Measurements from ENCODE around the gene FGF12.

The FGF12 gene

DNA sequence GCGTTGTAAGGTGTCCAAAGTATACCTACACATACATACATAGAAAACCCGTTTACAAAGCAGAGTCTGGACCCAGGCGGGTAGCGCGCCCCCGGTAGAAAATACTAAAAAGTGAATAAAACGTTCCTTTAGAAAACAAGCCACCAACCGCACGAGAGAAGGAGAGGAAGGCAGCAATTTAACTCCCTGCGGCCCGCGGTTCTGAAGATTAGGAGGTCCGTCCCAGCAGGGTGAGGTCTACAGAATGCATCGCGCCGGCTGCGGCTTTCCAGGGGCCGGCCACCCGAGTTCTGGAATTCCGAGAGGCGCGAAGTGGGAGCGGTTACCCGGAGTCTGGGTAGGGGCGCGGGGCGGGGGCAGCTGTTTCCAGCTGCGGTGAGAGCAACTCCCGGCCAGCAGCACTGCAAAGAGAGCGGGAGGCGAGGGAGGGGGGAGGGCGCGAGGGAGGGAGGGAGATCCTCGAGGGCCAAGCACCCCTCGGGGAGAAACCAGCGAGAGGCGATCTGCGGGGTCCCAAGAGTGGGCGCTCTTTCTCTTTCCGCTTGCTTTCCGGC lies 318.6 kb downstream of the FGF12 start:
- no peak for DNase-seq

- DNase-seq, result no peak
Observed at GRCh38 chr3:192408007-192408646, 319.2 kb downstream of the FGF12 start.

DNA sequence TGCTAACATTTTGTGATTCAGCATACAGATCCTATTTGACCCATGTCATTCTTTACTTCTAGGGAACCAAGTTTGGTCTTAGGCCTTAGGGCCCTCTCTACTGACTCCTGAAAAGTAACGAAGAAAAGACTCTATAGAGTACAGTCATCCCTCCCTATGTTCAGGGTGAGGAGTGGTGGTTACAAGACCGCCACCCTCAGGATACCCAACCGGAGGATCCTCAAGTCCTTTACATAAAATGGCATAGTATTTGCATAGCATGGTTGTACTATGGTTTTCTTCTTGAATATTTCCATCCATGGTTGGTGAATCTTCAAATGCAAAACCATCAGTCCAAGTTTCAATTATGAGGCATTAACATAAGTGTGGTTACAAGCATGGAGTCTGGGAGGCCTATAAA lies 327.6 kb downstream of the FGF12 start:
- DNase-seq, result no peak

DNA sequence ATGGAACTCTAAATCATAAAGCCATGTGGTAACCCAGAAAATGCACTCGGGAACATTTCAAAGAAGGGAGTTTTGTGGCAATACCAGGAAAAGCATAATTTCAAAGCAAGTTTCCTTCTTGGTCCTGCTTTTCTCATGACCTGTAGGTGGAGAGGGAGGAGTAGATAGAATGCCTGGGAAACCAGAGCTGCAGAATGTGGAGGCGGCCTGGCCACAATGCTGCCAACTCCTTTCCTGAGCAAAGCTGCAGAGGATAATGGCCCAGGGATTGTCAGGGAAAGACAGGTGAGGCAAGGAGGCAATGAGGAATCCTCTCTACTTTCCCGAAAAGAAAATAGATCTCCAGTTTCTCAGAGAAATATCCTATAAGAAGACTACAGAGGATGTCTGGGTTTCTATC lies 330.3 kb downstream of the FGF12 start:
- no peak for DNase-seq

DNA sequence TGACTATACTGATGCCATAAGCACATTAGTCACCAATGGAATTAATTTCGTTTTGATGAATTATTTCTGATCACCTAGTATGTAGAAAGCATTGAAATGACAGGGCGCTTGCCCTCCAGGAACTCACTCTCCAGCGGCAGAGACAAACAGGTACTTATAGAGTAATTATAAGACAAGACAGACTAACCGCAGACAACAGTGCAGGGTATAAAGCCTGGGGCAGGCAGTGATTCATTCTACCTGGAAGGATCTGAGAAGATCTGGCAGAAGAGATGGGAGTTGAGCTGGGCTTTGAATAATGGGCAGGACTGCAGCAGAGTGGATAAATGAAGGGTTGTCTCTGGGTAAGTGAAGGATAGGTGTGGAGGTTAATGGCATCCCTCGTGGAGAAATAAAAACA lies 331.8 kb downstream of the FGF12 start:
- no peak for DNase-seq

GRCh38 chr3:192392986-192393385 lies 334.4 kb downstream of the FGF12 start:
- no peak for DNase-seq

- no peak for DNase-seq
Observed at GRCh38 chr3:192382861-192383260, 344.5 kb downstream of the FGF12 start.

DNA sequence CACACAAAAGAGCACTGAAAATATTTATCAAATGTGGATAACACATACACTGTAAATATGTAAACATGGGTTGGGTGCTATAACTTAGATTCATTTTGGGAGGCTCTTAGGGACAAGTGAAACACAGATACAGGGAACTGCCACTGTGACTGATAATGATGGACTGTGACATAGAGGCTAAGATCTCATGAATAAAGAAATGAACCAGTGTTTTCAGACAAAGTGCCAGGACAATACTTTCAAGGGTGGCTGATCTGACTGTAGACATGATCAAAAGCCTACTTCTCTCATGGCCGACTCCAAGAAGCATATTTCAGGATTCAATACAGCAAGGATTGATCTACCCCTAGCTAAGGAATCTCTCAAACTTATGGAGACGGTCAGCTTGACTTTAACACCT lies 353.8 kb downstream of the FGF12 start:
- DNase-seq, result no peak

DNA sequence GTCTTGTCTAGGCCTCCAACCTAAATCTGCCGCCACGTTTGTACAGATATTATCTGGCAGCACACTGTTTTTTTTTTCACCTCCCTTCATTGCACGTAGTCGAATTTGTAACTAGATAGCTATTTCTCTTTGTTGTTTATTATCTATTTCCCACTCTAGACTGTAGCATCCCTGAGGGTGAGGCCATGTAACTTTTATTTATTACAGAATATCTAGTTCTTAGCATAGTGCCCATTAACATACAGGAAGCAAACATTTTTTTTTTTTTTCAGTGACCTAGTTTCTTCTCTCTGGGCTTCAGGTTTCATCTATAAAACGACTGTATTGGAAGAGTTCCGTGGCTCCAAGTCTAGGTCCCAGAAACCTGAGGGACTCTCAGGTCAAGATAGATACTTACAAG lies 354.3 kb downstream of the FGF12 start:
- DNase-seq, result peak; percentile 39

DNA sequence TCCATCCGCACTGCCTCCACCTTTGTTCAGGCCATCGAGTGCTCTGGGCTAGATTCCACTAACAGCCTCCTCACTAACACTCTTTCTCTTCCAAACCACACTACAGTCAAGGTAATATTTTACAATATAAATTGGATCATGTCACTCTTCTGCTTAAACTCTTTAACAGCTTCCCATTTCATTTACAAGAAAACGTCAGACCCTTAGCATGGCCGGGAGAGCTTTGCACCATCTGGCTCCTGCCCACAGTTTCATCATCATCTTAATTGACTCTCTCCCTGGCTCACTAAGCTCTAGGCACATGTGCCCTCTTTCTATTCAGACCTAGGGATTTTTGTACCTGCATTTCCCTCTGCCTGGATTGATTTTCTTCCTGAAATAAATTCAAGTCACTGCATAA lies 354.7 kb downstream of the FGF12 start:
- peak; percentile 72 for DNase-seq

DNA sequence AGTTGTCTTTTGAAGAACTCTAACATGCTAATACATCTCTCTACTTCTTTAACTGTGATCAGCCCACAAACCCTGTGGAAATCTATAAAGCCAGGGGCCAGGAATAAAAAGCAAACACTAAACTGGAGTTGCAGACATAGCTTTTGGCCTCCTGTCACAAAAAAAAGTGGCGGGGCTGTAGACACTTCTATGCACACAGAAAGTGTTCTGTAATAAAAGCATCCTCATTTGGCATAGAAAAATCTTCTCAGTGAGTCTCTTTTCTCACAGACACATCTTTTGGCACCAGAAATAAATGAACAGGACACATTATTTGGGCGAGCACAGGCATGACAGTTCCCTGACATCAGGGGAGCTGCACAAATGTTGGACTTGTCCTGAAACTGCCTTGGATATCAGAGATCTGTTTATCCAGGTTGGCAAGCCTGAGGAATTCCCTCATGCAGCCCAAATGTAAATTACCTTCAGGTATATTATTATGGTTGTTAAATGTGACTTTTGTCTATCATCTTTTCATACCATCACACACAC lies 355.4 kb downstream of the FGF12 start:
- DNase-seq, result peak; percentile 76

DNA sequence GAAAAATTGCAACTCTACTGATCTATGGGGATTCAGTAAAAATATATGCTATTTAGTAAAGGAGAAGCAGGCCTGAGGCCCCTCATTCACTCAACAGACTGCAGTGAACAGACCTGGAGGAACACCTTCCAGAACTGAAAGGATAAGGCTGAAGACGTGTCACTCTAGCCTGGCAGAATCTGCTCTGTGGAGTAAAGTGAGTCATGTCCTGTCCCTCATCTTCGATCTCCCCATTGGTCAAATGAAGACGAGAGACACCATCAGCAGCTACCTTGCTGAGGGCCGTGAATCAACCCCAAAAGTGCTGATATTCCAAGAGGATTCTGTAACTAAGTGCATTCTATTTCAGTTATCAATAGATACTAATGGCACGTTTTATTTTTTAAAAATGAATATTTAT lies 359.7 kb downstream of the FGF12 start:
- no peak for DNase-seq

- no peak for DNase-seq
Observed at GRCh38 chr3:192366916-192367315, 360.4 kb downstream of the FGF12 start.

- DNase-seq, result no peak
Observed at GRCh38 chr3:192365571-192365970, 361.8 kb downstream of the FGF12 start.

- no peak for DNase-seq
Observed at GRCh38 chr3:192364316-192364715, 363.0 kb downstream of the FGF12 start.

DNA sequence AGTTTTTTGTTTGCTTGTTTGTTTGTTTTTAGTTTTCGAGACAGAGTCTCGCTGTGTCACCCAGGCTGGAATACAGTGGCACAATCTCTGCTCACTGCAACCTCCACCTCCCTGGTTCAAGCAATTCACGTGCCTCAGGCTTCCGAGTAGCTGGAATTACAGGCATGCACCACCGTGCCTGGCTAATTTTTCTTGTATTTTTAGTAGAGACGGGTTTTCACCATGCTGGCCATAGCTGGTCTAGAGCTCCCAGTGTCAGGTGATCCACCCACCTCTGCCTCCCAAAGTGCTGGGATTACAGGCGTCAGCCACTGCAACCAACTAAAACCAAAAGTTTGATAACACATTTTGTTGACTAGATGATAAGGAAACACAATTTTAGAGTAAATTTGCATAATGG lies 372.7 kb downstream of the FGF12 start:
- no peak for DNase-seq

DNA sequence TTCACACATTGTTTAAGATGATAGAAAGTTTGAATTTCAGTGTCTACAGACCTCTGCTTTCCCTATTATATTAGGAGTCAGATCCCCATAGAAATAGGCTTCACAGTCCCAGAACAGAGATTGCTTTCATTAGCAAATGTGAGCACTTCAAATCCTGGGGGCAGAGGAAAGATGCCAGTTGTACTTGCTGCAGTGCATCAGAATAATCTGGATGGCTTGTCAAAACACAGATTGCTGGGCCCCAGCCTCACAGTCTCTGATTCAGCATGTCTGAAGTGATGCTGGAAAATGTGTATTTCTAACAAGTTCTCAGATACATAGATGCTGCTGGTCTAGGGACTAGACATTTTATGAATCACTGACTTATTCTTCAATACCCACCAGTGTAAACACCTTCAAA lies 375.2 kb downstream of the FGF12 start:
- no peak for DNase-seq

GRCh38 chr3:192351441-192351840 lies 375.9 kb downstream of the FGF12 start:
- DNase-seq, result no peak

DNA sequence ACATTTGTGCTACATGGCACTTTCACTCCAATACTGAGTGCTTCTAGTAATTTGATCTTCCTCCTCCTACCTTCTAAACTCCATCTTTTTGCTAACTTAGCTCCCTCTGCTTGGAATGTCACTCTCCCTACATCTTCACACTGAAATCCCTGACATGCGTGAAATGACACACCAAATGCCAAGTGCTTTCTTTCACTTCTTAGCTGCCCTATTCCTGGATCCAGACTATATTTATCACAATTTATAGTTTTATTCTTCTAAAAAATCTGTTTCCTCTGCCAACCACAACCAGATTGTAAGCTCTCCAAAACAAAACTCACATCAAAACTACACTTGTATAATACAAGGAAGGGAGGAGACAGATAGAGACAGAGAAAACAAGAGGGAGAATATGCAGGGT lies 387.3 kb downstream of the FGF12 start:
- no peak for DNase-seq

GRCh38 chr3:192339214-192339613 lies 388.1 kb downstream of the FGF12 start:
- peak; percentile 77 for DNase-seq

GRCh38 chr3:192336286-192336685 lies 391.1 kb downstream of the FGF12 start:
- DNase-seq, result peak; percentile 27

GRCh38 chr3:192332386-192333291 lies 394.7 kb downstream of the FGF12 start:
- DNase-seq, result no peak

GRCh38 chr3:192331749-192332385 lies 395.5 kb downstream of the FGF12 start:
- DNase-seq, result no peak
